Endothelial cell of umbilical vein (primary cell): ENCODE measurements around the gene ITPR1. TPM values are rescaled to one million over a fixed set of nuclear protein-coding genes. Genes with fewer than 3 reads are reported as not detected.

Experiments used
- BruUV-seq: library from RNA; stranded (reverse); fragments of 400-500 nt; replicated peaks from 2 replicates; lab custom pipeline; 2021; lab: Mats Ljungman, UMichigan
- CTCF ChIA-PET: fragments of 300-600, 350-600 bp; sonication (Branson Sonifier 250); formaldehyde crosslinking; loops from one replicate; lab custom pipeline; 2021; ENCODE audit warnings: antibody characterized with exemption, inconsistent platforms; lab: Charles Lee
- POLR2A ChIA-PET: fragments of 300-600, 350-600 bp; sonication (Branson Sonifier 250); formaldehyde crosslinking; loops from one replicate; lab custom pipeline; 2021; ENCODE audit warnings: antibody characterized with exemption, inconsistent platforms; lab: Charles Lee
- DNase-seq: peaks from one replicate; pipeline ENCODE4 v3.0.0-alpha.2; 2011; ENCODE audit warnings: low read depth, low spot score
- FAIRE-seq: peaks from 2 replicates; lab custom pipeline; 2011; peaks lifted over from hg19 to GRCh38; lab: Jason Lieb, UNC
- H2AFZ ChIP-seq: 2 replicates; pipeline ENCODE4 v1.6.0; 2012; ENCODE audit warnings: low read depth, low read length, control low read depth, inconsistent platforms
- H3K27ac ChIP-seq: 2 replicates; pipeline ENCODE4 v1.5.1; 2011; ENCODE audit warnings: low read depth, mild to moderate bottlenecking, control low read depth, low read length, moderate library complexity; ENCODE audit not compliant: insufficient read depth
- H3K27me3 ChIP-seq, 2 experiments: 2 replicates each; pipeline versions ENCODE4 v1.6.0 to v1.6.1; 2011; ENCODE audit warnings: low read length in 2 of 2, mixed read lengths in 1 of 2; ENCODE audit not compliant: control insufficient read depth in 2 of 2, insufficient read depth in 2 of 2
- H3K36me3 ChIP-seq, 2 experiments: 2 replicates in 1 of 2; 3 replicates in 1 of 2; pipeline ENCODE4 v1.5.1; 2011; ENCODE audit warnings: low read length in 2 of 2, mild to moderate bottlenecking in 1 of 2, moderate library complexity in 1 of 2; ENCODE audit not compliant: control insufficient read depth in 2 of 2, insufficient read depth in 2 of 2; ENCODE audit errors: extremely low read depth in 1 of 2
- H3K4me1 ChIP-seq: 3 replicates; pipeline ENCODE4 v1.5.1; 2011; ENCODE audit warnings: mild to moderate bottlenecking, low read length; ENCODE audit not compliant: control insufficient read depth, insufficient read depth; ENCODE audit errors: extremely low read depth
- H3K4me2 ChIP-seq: 2 replicates; pipeline ENCODE4 v1.6.1; 2011; ENCODE audit warnings: low read length, control low read depth, mixed read lengths; ENCODE audit not compliant: insufficient read depth
- H3K4me3 ChIP-seq, 3 experiments: fragments of 200-600 bp in 1 of 3; sonication (generic), shearing (Covaris generic) in 1 of 3; replicated peaks in 1 of 3; 2 replicates each; pipeline ENCODE4 v1.5.1; 2011 to 2016; ENCODE audit warnings: control low read depth in 3 of 3, low read length in 3 of 3, mild to moderate bottlenecking in 2 of 3, inconsistent platforms in 1 of 3, low read depth in 1 of 3, moderate library complexity in 1 of 3; ENCODE audit not compliant: insufficient read depth in 1 of 3
- H3K79me2 ChIP-seq: 2 replicates; pipeline ENCODE4 v1.6.0; 2012; ENCODE audit warnings: low read length, inconsistent platforms; ENCODE audit not compliant: control insufficient read depth, insufficient read depth
- H3K9ac ChIP-seq: replicated peaks from 2 replicates; pipeline ENCODE3; 2011; ENCODE audit warnings: low read length, control low read depth; ENCODE audit not compliant: insufficient read depth; ENCODE audit errors: extremely low read depth
- H3K9me1 ChIP-seq: replicated peaks from 3 replicates; pipeline ENCODE4 v1.6.0; 2011; ENCODE audit warnings: mild to moderate bottlenecking, low read length; ENCODE audit not compliant: control insufficient read depth, insufficient read depth; ENCODE audit errors: extremely low read depth
- H3K9me3 ChIP-seq: replicated peaks from 2 replicates; pipeline ENCODE4 v1.5.1; 2012; ENCODE audit warnings: low read length, inconsistent platforms; ENCODE audit not compliant: control insufficient read depth, insufficient read depth
- H4K20me1 ChIP-seq: replicated peaks from 2 replicates; pipeline ENCODE3; 2011; ENCODE audit warnings: mild to moderate bottlenecking, low read length; ENCODE audit not compliant: control insufficient read depth, insufficient read depth; ENCODE audit errors: extremely low read depth
- EZH2 ChIP-seq: IDR thresholded peaks from 2 replicates; pipeline ENCODE4 v1.6.1; 2012; ENCODE audit warnings: borderline replicate concordance, low read depth, mild to moderate bottlenecking, moderate library complexity, low read length, inconsistent platforms; ENCODE audit not compliant: severe bottlenecking
- FOS ChIP-seq: IDR thresholded peaks from 2 replicates; pipeline ENCODE4 v1.6.1; 2011; ENCODE audit warnings: mild to moderate bottlenecking, low read length, moderate library complexity, borderline replicate concordance; ENCODE audit not compliant: insufficient read depth
- GATA2 ChIP-seq: IDR thresholded peaks from 2 replicates; pipeline ENCODE4 v1.7.0; 2011; ENCODE audit warnings: low read depth, mild to moderate bottlenecking, moderate library complexity, mixed read lengths, low read length; ENCODE audit not compliant: insufficient read length, insufficient read depth
- JUN ChIP-seq: IDR thresholded peaks from 2 replicates; pipeline ENCODE4 v1.6.1; 2011; ENCODE audit warnings: borderline replicate concordance, low read depth; ENCODE audit not compliant: insufficient read length, insufficient read depth
- MYC ChIP-seq: IDR thresholded peaks from one replicate; pipeline ENCODE4 v1.6.1; 2011; ENCODE audit warnings: mild to moderate bottlenecking, low read depth, low read length
- POLR2A ChIP-seq: IDR thresholded peaks from 2 replicates; pipeline ENCODE4 v1.6.1; 2012; ENCODE audit warnings: low read depth, mild to moderate bottlenecking, control low read depth, low read length
- POLR2AphosphoS5 ChIP-seq: IDR thresholded peaks from 2 replicates; pipeline ENCODE4 v1.6.1; 2012; ENCODE audit warnings: low read depth, mild to moderate bottlenecking, control low read depth, low read length, moderate library complexity; ENCODE audit not compliant: insufficient read depth
- dilution Hi-C: fragments of 300-500 bp; cut with MboI; formaldehyde crosslinking; loops from one replicate; pipeline ENCODE4 v1.15.0; 2019; ENCODE audit warnings: low sequenced_read_pairs; ENCODE audit not compliant: extremely low pct_ligation_motif_present
- intact Hi-C: fragments of 100-400 bp; cut with micrococcal nuclease; formaldehyde crosslinking; loops from one replicate; pipeline ENCODE4 v1.10.0; 2022
- polyA plus RNA-seq, 4 experiments: library from polyadenylated mRNA; depleted of rRNA in 3 of 4; stranded (reverse) in 3 of 4; unstranded in 1 of 4; fragments of >200 nt; gene quantifications; 2 replicates each; pipeline versions ENCODE4 v1.2.1 to v1.2.3, GENCODE V29; 2011 to 2012; ENCODE audit warnings: missing spikeins in 1 of 4
- total RNA-seq: library from RNA; stranded (reverse); gene quantifications from 2 replicates; pipeline ENCODE4 v1.2.3, GENCODE V29; 2021
- TF ChIP-seq, protein P1 (sequence below), 2 donors: IDR thresholded peaks; 1 replicate in 1 of 2; 2 replicates in 1 of 2; pipeline ENCODE4 v1.5.1; 2011; ENCODE audit warnings: low read length in 2 of 2, mild to moderate bottlenecking in 2 of 2, moderate library complexity in 2 of 2, control low read depth in 1 of 2, inconsistent platforms in 1 of 2, low read depth in 1 of 2; ENCODE audit not compliant: insufficient read depth in 1 of 2; ENCODE audit errors: extremely low read depth in 1 of 2
- TF ChIP-seq, protein P2 (sequence below): IDR thresholded peaks from 2 replicates; pipeline ENCODE4 v1.6.1; 2011; ENCODE audit not compliant: insufficient read depth, insufficient read length

Gene ITPR1
- total and polyA plus RNA-seq, 2 donors (not counting 3 experiments of a cell fraction or from before 2014, with no cell fraction given) = 5.1 to 16.1 TPM

DNA sequence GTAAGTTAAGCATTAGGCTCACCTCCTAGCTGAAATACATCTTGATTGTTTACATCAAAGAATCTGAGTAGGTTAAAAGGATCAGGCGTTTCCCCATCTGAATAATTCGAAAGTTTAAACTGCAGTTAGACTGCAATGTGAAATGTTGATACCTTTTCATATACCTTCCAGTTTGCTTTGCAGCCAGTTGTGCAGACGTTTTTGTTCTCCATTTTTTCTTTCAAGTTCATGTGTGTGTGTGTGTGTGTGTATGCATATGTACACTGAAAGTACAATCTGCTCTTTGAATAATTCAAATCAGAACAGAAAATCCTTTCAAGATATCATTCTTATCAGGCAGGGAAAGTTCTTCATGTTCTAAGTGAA, 2.9 kb downstream of the ITPR1 start:
- POLR2A ChIA-PET = no interaction called here

More for the DNA sequence above, 2.9 kb downstream of the ITPR1 start:
- H3K4me2 ChIP-seq = no peak overlapping the region
- H3K79me2 ChIP-seq = no peaks in the 10 kb centered on the region
- DNase-seq (no peak), FAIRE-seq (no peak)
- TF ChIP-seq, protein P1, sequence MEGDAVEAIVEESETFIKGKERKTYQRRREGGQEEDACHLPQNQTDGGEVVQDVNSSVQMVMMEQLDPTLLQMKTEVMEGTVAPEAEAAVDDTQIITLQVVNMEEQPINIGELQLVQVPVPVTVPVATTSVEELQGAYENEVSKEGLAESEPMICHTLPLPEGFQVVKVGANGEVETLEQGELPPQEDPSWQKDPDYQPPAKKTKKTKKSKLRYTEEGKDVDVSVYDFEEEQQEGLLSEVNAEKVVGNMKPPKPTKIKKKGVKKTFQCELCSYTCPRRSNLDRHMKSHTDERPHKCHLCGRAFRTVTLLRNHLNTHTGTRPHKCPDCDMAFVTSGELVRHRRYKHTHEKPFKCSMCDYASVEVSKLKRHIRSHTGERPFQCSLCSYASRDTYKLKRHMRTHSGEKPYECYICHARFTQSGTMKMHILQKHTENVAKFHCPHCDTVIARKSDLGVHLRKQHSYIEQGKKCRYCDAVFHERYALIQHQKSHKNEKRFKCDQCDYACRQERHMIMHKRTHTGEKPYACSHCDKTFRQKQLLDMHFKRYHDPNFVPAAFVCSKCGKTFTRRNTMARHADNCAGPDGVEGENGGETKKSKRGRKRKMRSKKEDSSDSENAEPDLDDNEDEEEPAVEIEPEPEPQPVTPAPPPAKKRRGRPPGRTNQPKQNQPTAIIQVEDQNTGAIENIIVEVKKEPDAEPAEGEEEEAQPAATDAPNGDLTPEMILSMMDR (IDR thresholded peaks at IDR 0.05; ENCODE audit: extremely low read depth in 1 of 2, insufficient read depth in 1 of 2, low read depth in 1 of 2, low read length in 2 of 2) = no peak
- no peak for TF ChIP-seq FOS
- no peak for TF ChIP-seq EZH2
- no peak for TF ChIP-seq POLR2A
- no peak for TF ChIP-seq MYC
- no peak for TF ChIP-seq GATA2
- TF ChIP-seq JUN = no peak
- TF ChIP-seq, protein P2, sequence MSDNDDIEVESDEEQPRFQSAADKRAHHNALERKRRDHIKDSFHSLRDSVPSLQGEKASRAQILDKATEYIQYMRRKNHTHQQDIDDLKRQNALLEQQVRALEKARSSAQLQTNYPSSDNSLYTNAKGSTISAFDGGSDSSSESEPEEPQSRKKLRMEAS = no peak
- TF ChIP-seq POLR2AphosphoS5 = no peak
- no peak overlapping the region for H3K27ac ChIP-seq
- H3K4me3 ChIP-seq = no peak overlapping the region
- no peaks in the 10 kb centered on the region for H3K36me3 ChIP-seq
- CTCF ChIA-PET = interaction anchor here (1.7 to 8.6 kb wide), 2 partner anchors 9 to 145 kb away, joined by 4 to 111 read pairs; no protein-coding TSS in a partner anchor
- BruUV-seq = no TSS peak
- H4K20me1 ChIP-seq = no peaks in the 10 kb centered on the region
- no peak overlapping the region for H3K9ac ChIP-seq
- H3K9me1 ChIP-seq = no peaks in the 10 kb centered on the region
- dilution Hi-C loops = no loop called here
- H3K4me1 ChIP-seq = peaks cover 24% of the 10 kb centered on the region
- no peak overlapping the region for H2AFZ ChIP-seq
- no peaks in the 10 kb centered on the region for H3K9me3 ChIP-seq
- intact Hi-C loops = loop anchor here (10.0 kb wide), 1 partner anchor 1321 kb away; the partner anchor contains the start of gene CRBN
- no peaks in the 10 kb centered on the region for H3K27me3 ChIP-seq
